HG02970 (cell line): Measurements from ENCODE around the gene PPP2CA.
A peak's percentile ranks its signal among the peaks of the same experiment; 100 is the strongest.
"Not testable (repeated sequence)": the region's sequence is repeated elsewhere in the genome, so short reads cannot be mapped to it uniquely, and the experiment has no call there.

ENCODE experiments used
- ATAC-seq: cut with Tn5 transposase; IDR thresholded peaks from one replicate; pipeline ENCODE4 v1.9.1; 2021; ENCODE audit warnings: mild to moderate bottlenecking, moderate library complexity, moderate number of reproducible peaks; ENCODE audit not compliant: unreplicated experiment, low FRiP score

PPP2CA gene

GRCh38 chr5:134225780-134226440 lies at the start of gene PPP2CA:
PPP2CA (minus strand) TSS chr5:134226073; CDS start chr5:134225861, 212 bp downstream.
- ATAC-seq: peak; percentile 85

GRCh38 chr5:134273642-134274395 lies 47.9 kb upstream of the PPP2CA start:
- no peak for ATAC-seq

GRCh38 chr5:134271059-134271458 lies 45.2 kb upstream of the PPP2CA start:
- ATAC-seq: no peak

- ATAC-seq: no peak
Measured at GRCh38 chr5:134268919-134269318, 43.0 kb upstream of the PPP2CA start.

- no peak for ATAC-seq
Measured at GRCh38 chr5:134268019-134268601, 42.2 kb upstream of the PPP2CA start.

- ATAC-seq: no peak
Measured at GRCh38 chr5:134267366-134268018, 41.6 kb upstream of the PPP2CA start.

- no peak for ATAC-seq
Measured at GRCh38 chr5:134263801-134264200, 37.9 kb upstream of the PPP2CA start.

GRCh38 chr5:134262629-134263028 lies 36.8 kb upstream of the PPP2CA start:
- not testable (repeated sequence) for ATAC-seq

GRCh38 chr5:134258896-134259295 lies 33.0 kb upstream of the PPP2CA start:
- no peak for ATAC-seq

GRCh38 chr5:134257176-134257575 lies 31.3 kb upstream of the PPP2CA start:
- no peak for ATAC-seq

GRCh38 chr5:134255418-134256150 lies 29.7 kb upstream of the PPP2CA start:
- ATAC-seq: no peak

GRCh38 chr5:134253368-134254153 lies 27.7 kb upstream of the PPP2CA start:
- not testable (repeated sequence) for ATAC-seq

- no peak for ATAC-seq
Measured at GRCh38 chr5:134252671-134253070, 26.8 kb upstream of the PPP2CA start.

- ATAC-seq: no peak
Measured at GRCh38 chr5:134250949-134251348, 25.1 kb upstream of the PPP2CA start.

GRCh38 chr5:134249469-134250379 lies 23.9 kb upstream of the PPP2CA start:
- no peak for ATAC-seq

- ATAC-seq: no peak
Measured at GRCh38 chr5:134248256-134248655, 22.4 kb upstream of the PPP2CA start.

GRCh38 chr5:134247428-134248224 lies 21.8 kb upstream of the PPP2CA start:
- ATAC-seq: no peak
